Activated T-helper 1 cell treated with Interleukin-2 at 50 U/mL for 16 hours (primary cell): ENCODE measurements around the gene HSD17B4.
"Not testable (repeated sequence)": the region's sequence is repeated elsewhere in the genome, so short reads cannot be mapped to it uniquely, and the experiment has no call there.

Source experiments
- DNase-seq: peaks from one replicate; pipeline ENCODE4 v3.0.0-alpha.2; 2020; ENCODE audit warnings: low read depth

The HSD17B4 gene

GRCh38 chr5:119480629-119481028, 28.3 kb downstream of the HSD17B4 start:
- not testable (repeated sequence) for DNase-seq

DNA sequence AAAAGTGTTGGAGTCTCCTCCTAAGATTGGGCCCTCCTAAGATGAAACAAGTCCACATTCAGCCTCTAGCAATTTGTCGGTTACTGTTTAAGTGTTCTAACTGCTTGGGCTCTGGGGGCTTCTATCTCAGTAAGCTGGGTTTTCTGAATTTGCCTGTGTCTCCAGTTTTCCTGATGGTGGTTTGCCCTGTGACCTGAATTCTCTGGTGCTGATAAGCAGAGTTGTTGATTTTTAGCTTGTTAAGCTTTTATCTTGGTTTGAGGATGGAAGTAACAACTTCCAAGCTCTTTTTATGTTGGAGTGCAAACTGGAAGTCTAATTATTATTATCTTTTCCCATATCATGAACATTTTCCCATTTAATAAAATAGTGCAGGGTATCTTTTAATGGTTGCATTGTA, 30.9 kb downstream of the HSD17B4 start:
- DNase-seq = no peak

DNA sequence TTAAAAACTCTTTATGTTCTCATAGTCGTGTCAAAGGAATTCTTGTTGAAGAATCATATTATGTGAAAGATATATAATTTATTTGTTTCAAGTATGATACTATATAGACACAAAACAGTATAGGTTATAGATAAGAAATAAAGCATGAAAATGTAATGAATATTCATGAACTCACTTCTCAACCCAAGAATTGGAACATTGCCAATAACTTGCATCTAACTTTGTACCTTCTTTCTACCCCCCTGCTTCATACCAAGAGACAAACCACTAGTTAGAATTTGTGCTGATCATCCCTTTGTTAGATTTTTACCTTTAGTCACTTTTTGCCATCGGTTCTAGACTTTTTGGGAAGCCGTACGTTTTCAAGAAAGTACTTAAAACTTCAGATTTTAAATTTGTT, 32.6 kb downstream of the HSD17B4 start:
- DNase-seq = no peak

DNA sequence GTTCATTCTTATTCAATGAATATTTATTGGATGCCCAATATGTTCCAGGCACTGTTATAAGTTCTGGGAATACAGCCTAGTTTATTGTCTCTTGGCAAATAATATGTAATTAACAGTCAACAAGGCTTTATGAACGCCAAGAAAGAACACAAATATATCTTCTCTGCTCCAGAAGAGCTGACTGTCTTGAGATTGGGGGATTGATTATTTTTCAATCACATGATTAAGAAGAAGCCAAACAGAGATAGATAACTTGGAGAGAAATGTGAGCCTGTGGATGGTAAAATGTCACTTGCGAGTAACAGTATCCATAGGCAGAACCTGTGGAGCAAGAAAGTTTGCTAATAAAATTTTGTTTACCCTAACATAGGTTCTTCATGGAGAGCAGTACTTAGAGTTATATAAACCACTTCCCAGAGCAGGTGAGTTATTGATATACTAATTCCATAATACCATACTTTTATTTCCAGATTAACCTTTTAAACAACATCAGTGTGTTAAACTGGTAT, 49.4 kb downstream of the HSD17B4 start:
- DNase-seq = no peak

GRCh38 chr5:119503939-119504338, 51.6 kb downstream of the HSD17B4 start:
- not testable (repeated sequence) for DNase-seq

GRCh38 chr5:119512277-119512676, 60.0 kb downstream of the HSD17B4 start:
- no peak for DNase-seq

- no peak for DNase-seq
These were observed 62.9 kb downstream of the HSD17B4 start for GRCh38 chr5:119515192-119515591.

DNA sequence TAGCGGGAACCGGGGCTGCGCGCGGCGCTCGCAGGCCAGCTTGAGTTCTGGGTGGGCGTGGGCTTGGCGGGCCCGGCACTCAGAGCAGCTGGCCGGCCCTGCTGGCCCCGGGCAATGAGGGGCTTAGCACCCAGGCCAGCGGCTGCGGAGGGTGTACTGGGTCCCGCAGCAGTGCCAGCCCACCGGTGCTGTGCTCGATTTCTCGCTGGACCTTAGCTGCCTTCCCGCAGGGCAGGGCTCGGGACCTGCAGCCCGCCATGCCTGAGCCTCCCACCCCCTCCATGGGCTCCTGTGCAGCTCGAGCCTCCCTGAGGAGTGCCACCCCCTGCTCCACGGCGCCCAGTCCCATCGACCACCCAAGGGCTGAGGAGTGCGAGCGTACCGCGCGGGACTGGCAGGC, 64.8 kb downstream of the HSD17B4 start:
- DNase-seq = not testable (repeated sequence)

GRCh38 chr5:119521232-119521631, 68.9 kb downstream of the HSD17B4 start:
- DNase-seq = no peak

- DNase-seq = no peak
These were observed 70.5 kb downstream of the HSD17B4 start for GRCh38 chr5:119522841-119523240.

DNA sequence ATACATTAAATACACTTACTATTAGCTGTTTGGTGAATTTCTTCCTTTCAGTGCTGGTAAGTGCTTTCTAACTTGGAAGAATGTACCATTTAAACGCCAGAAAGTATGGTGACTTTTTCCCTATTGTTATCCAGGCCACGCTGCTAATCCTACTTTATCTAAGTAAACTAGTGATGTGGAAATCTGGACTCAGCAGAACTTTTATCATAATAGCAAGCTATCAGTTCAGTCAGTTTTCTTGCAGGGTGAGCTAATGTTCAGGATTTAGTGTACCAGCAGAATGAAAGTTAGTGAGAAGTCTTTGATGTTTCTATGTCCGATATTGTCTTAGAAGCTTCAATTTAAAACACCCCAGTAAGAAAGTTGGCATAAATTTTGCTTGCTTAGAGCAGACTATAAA, 72.2 kb downstream of the HSD17B4 start:
- DNase-seq = no peak

- DNase-seq = no peak
These were observed 75.1 kb downstream of the HSD17B4 start for GRCh38 chr5:119527351-119527750.

- no peak for DNase-seq
These were observed 77.5 kb downstream of the HSD17B4 start for GRCh38 chr5:119529811-119530210.

DNA sequence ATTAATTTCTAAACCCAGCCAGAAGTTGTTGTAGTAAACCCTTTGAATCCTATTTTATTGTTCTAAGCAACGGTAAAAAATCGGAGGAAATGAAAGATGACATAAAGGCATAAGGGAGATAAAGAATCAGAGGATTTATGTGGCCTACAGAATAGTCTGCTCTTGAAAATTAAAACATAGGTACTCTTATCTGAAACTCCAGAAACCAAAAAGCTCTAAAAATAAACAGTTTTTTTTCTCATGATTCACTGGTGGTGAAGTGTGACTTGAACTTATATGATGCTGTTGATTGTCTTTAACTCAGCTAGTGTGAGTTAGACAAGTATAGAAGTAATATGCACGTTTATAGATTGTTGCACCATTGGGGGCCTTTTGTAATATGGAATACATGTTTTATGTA, 80.3 kb downstream of the HSD17B4 start:
- no peak for DNase-seq

DNA sequence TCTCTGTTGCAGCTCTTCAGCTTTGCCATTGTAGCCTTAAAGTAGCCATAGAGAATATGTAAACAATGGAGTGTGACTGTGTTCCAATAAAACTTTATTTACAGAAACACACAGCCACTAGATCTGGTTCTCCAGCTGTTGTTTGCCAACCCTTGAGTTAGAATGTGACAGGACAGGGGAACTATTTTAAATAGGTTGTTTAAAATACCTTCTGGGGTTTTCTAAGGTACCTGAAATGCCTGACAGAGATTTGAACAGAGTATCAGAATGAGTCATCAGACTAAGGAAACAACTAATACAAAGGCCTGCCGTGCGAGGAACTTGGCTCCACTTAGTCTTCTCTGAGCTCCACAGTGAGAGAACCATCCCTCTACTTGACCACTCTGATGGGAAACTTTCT, 85.4 kb downstream of the HSD17B4 start:
- no peak for DNase-seq

- DNase-seq = no peak
These were observed 89.4 kb downstream of the HSD17B4 start for GRCh38 chr5:119541716-119542115.

DNA sequence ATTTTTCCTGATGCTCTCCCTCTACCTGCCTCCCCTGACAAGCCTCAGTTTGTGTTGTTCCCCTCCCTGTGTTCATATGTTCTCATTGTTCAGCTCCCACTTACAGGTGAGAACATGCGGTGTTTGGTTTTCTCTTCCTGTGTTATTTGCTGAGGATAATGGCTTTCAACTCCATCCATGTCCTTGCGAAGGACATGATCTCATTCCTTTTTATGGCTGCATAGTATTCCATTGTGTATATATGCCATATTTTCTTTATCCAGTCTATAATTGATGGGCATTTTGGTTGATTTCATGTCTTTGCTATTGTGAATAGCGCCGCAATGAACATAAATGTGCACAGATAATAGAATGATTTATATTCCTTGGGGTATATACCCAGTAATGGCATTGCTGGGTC, 99.5 kb downstream of the HSD17B4 start:
- DNase-seq = no peak

DNA sequence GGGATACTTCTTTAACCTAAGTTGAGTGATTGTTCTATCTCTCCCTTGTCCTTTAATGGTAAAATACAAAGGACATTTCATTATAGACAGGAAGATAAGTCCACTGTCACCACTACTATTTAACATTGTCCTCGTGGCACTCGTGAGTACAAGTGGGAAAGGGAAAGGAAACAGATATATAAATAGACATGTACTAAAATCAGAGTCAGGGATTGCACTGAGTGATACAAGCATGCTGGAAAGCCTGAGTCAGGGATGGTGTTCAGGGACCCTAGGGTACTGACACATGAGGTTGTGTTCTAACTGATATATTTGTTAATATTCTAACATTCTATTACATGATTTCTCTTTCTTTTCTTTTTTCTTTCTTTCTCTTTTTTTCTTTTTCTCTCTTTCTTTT, 102.3 kb downstream of the HSD17B4 start:
- no peak for DNase-seq

DNA sequence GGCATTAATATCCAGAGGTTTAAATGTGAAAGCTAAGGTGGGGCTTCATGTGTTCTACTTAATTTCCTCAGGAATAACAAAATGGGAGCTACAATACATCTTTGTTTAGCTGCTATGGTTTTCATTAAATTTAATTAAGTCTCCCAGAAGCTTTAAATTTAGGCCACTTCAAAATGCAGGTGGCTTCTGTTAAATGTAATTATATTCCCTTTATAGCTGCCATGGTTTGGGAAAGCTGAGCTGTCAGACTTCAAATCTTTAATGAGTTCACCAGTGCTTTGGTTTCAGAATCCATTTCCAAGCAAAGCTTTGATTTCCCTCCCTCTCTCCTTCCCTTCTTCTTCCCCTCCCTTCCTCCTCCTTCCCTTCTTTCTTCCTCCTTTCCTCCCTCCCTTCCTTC, 118.6 kb downstream of the HSD17B4 start:
- DNase-seq = no peak

- no peak for DNase-seq
These were observed 126.6 kb downstream of the HSD17B4 start for GRCh38 chr5:119578937-119579336.

DNA sequence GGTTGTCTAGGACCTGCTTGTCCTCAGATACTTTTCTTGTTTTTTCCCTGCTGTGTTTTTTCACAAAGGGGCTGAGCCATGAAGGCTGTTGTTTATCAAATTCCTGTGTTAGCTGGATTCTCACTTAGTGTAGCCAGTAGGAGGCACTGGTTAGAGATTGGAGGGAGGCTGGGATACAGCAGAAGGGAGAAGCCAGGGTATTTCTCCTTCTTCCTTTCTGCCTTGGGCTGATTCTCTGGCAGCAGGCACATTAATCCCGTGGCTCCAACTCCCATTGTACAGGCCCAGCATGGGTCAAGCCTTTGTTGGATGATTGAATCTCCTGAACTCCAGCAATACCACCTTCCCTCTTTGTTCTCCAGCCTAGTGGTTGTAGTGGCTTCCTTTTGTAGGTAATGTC, 130.7 kb downstream of the HSD17B4 start:
- no peak for DNase-seq

DNA sequence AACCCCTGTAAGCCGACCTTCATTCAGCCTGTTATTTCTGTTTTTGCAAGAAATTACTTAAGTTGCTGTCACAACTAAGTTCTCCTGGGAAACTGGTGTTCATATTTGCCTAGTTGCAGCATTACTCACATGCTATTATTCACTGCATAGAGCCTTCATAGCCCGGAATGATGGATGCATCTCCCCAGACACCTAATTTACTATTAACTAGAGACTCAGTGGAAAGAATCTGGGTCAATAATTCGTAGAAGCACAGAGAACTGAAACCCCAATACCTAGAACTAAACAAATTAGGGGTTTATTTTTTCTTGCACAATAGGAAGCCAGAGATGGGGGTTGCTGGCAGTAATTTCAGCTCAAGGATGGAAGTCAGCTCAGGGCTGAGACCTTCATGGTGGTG, 131.4 kb downstream of the HSD17B4 start:
- DNase-seq = no peak
